ENCODE measurements around the gene PIRT. TPM values are rescaled to one million over a fixed set of nuclear protein-coding genes. Genes with fewer than 3 reads are reported as not detected.

The PIRT gene
- total RNA-seq, 1 donor from 2014 or later = not detected

- Mint-ChIP-seq H3K4me1 (ENCODE audit: low read depth) (peaks cover 3% of the 10 kb centered on the region), H3K36me3 (ENCODE audit: insufficient read depth) (no peaks in the 10 kb centered on the region), H3K4me3 (ENCODE audit: low read depth) (no peak overlapping the region), H3K9me3 (ENCODE audit: low read depth) (no peaks in the 10 kb centered on the region), H3K27ac (no peak overlapping the region), H3K27me3 (peaks cover 22% of the 10 kb centered on the region)
- TF ChIP-seq CTCF (IDR thresholded peaks at IDR 0.05; ENCODE audit: unreplicated experiment) = no peak
- DNase-seq (ENCODE audit: low spot score, unreplicated experiment) = no peak
These were observed 39.5 kb downstream of the PIRT start for GRCh38 chr17:10798332-10798749.

- TF ChIP-seq CTCF (IDR thresholded peaks at IDR 0.05; ENCODE audit: unreplicated experiment) = no peak
- Mint-ChIP-seq H3K27me3 (peaks cover 18% of the 10 kb centered on the region), H3K9me3 (ENCODE audit: low read depth) (no peaks in the 10 kb centered on the region), H3K36me3 (ENCODE audit: insufficient read depth) (no peaks in the 10 kb centered on the region), H3K4me3 (ENCODE audit: low read depth) (no peak overlapping the region), H3K27ac (no peak overlapping the region), H3K4me1 (ENCODE audit: low read depth) (peaks cover 2% of the 10 kb centered on the region)
- DNase-seq (ENCODE audit: low spot score, unreplicated experiment) = no peak
These were observed 40.2 kb downstream of the PIRT start for GRCh38 chr17:10797476-10798328.

GRCh38 chr17:10793816-10794215 is 44.1 kb downstream of the PIRT start:
- Mint-ChIP-seq H3K36me3 (ENCODE audit: insufficient read depth) (no peaks in the 10 kb centered on the region), H3K9me3 (ENCODE audit: low read depth) (no peaks in the 10 kb centered on the region), H3K27ac (no peak overlapping the region), H3K4me3 (ENCODE audit: low read depth) (no peak overlapping the region), H3K27me3 (peaks cover 13% of the 10 kb centered on the region), H3K4me1 (ENCODE audit: low read depth) (peaks cover 1% of the 10 kb centered on the region)
- DNase-seq (ENCODE audit: low spot score, unreplicated experiment) = no peak
- no peak for TF ChIP-seq CTCF (IDR thresholded peaks at IDR 0.05; ENCODE audit: unreplicated experiment)

GRCh38 chr17:10793256-10793655 is 44.6 kb downstream of the PIRT start:
- no peaks in the 10 kb centered on the region for H3K36me3 Mint-ChIP-seq (ENCODE audit: insufficient read depth)
- no peak overlapping the region for H3K27ac Mint-ChIP-seq
- DNase-seq (ENCODE audit: low spot score, unreplicated experiment) = no peak
- no peaks in the 10 kb centered on the region for H3K9me3 Mint-ChIP-seq (ENCODE audit: low read depth)
- no peak overlapping the region for H3K4me3 Mint-ChIP-seq (ENCODE audit: low read depth)
- H3K27me3 Mint-ChIP-seq = peaks cover 13% of the 10 kb centered on the region
- TF ChIP-seq CTCF (IDR thresholded peaks at IDR 0.05; ENCODE audit: unreplicated experiment) = no peak
- peaks cover 1% of the 10 kb centered on the region for H3K4me1 Mint-ChIP-seq (ENCODE audit: low read depth)

- Mint-ChIP-seq H3K4me1 (ENCODE audit: low read depth) (peaks cover 1% of the 10 kb centered on the region), H3K27me3 (peaks cover 13% of the 10 kb centered on the region), H3K9me3 (ENCODE audit: low read depth) (no peaks in the 10 kb centered on the region), H3K27ac (no peak overlapping the region), H3K36me3 (ENCODE audit: insufficient read depth) (no peaks in the 10 kb centered on the region), H3K4me3 (ENCODE audit: low read depth) (no peak overlapping the region)
- DNase-seq (ENCODE audit: low spot score, unreplicated experiment) = no peak
- TF ChIP-seq CTCF (IDR thresholded peaks at IDR 0.05; ENCODE audit: unreplicated experiment) = no peak
These were observed 45.7 kb downstream of the PIRT start for GRCh38 chr17:10792151-10792550.

All from progenitor cell of endocrine pancreas (in vitro differentiated cells).